Upper lobe of right lung (tissue), 1 donor: ENCODE measurements around the gene HSFX3. TPM values are rescaled to one million over a fixed set of nuclear protein-coding genes. Genes with fewer than 3 reads are reported as not detected.

Experiments used
- ATAC-seq: fragments of 200-7000 bp; cut with Tn5 transposase; one replicate; pipeline ENCODE4 v1.9.1; 2020; ENCODE audit warnings: mild to moderate bottlenecking, moderate library complexity
- DNase-seq: peaks from one replicate; pipeline ENCODE4 v3.0.0-alpha.2; 2020
- H3K27ac ChIP-seq: fragments of 200-600 bp; one replicate; pipeline ENCODE4 v1.8.0; 2022
- H3K27me3 ChIP-seq: fragments of 200-600 bp; one replicate; pipeline ENCODE4 v1.8.0; 2022; ENCODE audit warnings: mild to moderate bottlenecking
- H3K36me3 ChIP-seq: fragments of 200-600 bp; one replicate; pipeline ENCODE4 v1.8.0; 2022
- H3K4me1 ChIP-seq: fragments of 200-600 bp; one replicate; pipeline ENCODE4 v1.8.0; 2022
- H3K4me3 ChIP-seq: fragments of 200-600 bp; one replicate; pipeline ENCODE4 v1.8.0; 2022; ENCODE audit warnings: mild to moderate bottlenecking
- H3K9me3 ChIP-seq: fragments of 200-600 bp; one replicate; pipeline ENCODE4 v1.8.0; 2022
- CTCF ChIP-seq: fragments of 200-600 bp; IDR thresholded peaks from one replicate; pipeline ENCODE4 v1.8.0; 2022; ENCODE audit warnings: antibody characterized with exemption
- intact Hi-C: fragments of 100-400 bp; cut with DNase I; formaldehyde crosslinking; loops from one replicate; pipeline ENCODE4 v1.11.0; 2022
- total RNA-seq: library from RNA; stranded (reverse); fragmentation: NEBNext Ultra II Directional; extraction: Animal tissue kit (Norgen Biotek cat#: 25700); gene quantifications from one replicate; pipeline ENCODE4 v1.2.1, GENCODE V29; 2021
- donor health status: DM: no; HTN: yes; CAD: no; lungs with severe emphysema.

Gene HSFX3
- total RNA-seq, 1 donor from 2014 or later: not detected

- Histone ChIP-seq H3K4me3 (no peak overlapping the region), H3K27me3 (no peaks in the 10 kb centered on the region), H3K36me3 (no peaks in the 10 kb centered on the region), H3K4me1 (no peaks in the 10 kb centered on the region), H3K27ac (no peak overlapping the region), H3K9me3 (no peaks in the 10 kb centered on the region)
- intact Hi-C loops: no loop called here
- no peak for ATAC-seq
- no peak for TF ChIP-seq CTCF
- no peak for DNase-seq
These were observed 31.5 kb downstream of the HSFX3 start for GRCh38 chrX:149518236-149518635.

- Histone ChIP-seq H3K4me3 (no peak overlapping the region), H3K9me3 (no peaks in the 10 kb centered on the region)
These were observed 32.4 kb downstream of the HSFX3 start for GRCh38 chrX:149517308-149517707.

GRCh38 chrX:149516604-149517003 lies 33.1 kb downstream of the HSFX3 start:
- no peak overlapping the region for H3K4me3 ChIP-seq
- H3K27ac ChIP-seq: no peak overlapping the region
- H3K36me3 ChIP-seq: no peaks in the 10 kb centered on the region
- H3K27me3 ChIP-seq: no peaks in the 10 kb centered on the region
- no peak for TF ChIP-seq CTCF
- intact Hi-C loops: no loop called here
- DNase-seq (no peak), ATAC-seq (no peak)
- no peaks in the 10 kb centered on the region for H3K4me1 ChIP-seq
- no peaks in the 10 kb centered on the region for H3K9me3 ChIP-seq

More at GRCh38 chrX:149517308-149517707, 32.4 kb downstream of the HSFX3 start:
- no peak for ATAC-seq
- no peak overlapping the region for H3K27ac ChIP-seq
- H3K36me3 ChIP-seq: no peaks in the 10 kb centered on the region
- no peak for DNase-seq
- intact Hi-C loops: no loop called here
- TF ChIP-seq CTCF: no peak
- H3K27me3 ChIP-seq: no peaks in the 10 kb centered on the region
- no peaks in the 10 kb centered on the region for H3K4me1 ChIP-seq

- intact Hi-C loops: no loop called here
- no peak for TF ChIP-seq CTCF
- H3K27me3 ChIP-seq: no peaks in the 10 kb centered on the region
These were observed 33.6 kb downstream of the HSFX3 start for GRCh38 chrX:149515954-149516602.

GRCh38 chrX:149513825-149514428 lies 35.8 kb downstream of the HSFX3 start:
- H3K4me1 ChIP-seq: no peaks in the 10 kb centered on the region
- ATAC-seq (peak; percentile 19), DNase-seq (no peak)
- no peaks in the 10 kb centered on the region for H3K9me3 ChIP-seq
- intact Hi-C loops: no loop called here
- no peak overlapping the region for H3K27ac ChIP-seq
- no peak overlapping the region for H3K4me3 ChIP-seq
- H3K36me3 ChIP-seq: no peaks in the 10 kb centered on the region
- TF ChIP-seq CTCF: no peak
- H3K27me3 ChIP-seq: no peaks in the 10 kb centered on the region

More at GRCh38 chrX:149515954-149516602, 33.6 kb downstream of the HSFX3 start:
- ATAC-seq (peak; percentile 39), DNase-seq (no peak)
- Histone ChIP-seq H3K4me1 (no peaks in the 10 kb centered on the region), H3K27ac (no peak overlapping the region), H3K4me3 (no peak overlapping the region), H3K9me3 (no peaks in the 10 kb centered on the region), H3K36me3 (no peaks in the 10 kb centered on the region)
